ENCODE measurements around the gene LRFN5. TPM values are rescaled to one million over a fixed set of nuclear protein-coding genes. Genes with fewer than 3 reads are reported as not detected.
"Not testable (repeated sequence)": the region's sequence is repeated elsewhere in the genome, so short reads cannot be mapped to it uniquely, and the experiment has no call there.

LRFN5 gene
- total RNA-seq, 1 experiment from 2014 or later = not detected

DNA sequence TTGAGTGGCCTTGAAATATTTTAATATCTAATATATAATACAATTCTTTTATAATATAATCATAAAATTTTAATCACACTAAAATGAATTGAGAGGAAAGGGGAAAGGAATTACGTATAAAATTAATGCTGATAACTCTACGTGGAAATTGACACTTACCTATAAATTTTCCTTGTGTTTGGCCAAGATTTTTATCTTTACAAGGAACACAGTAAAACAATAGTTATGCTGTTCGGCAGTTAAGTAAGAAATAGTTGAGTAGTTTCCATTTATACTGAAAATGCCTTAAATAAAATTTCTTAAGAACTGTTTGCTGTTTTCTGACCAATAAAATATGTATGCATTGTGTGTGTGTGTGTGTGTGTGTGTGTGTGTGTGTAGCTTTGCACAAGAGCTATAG is 294.4 kb downstream of the LRFN5 start:
- Histone ChIP-seq H3K9me2 (ENCODE audit: insufficient read depth) (no peaks in the 10 kb centered on the region), H3K4me1 (ENCODE audit: control insufficient read depth in 1 of 2, insufficient read depth in 2 of 2, low read length in 2 of 2) (no peaks in the 10 kb centered on the region), H4K20me1 (ENCODE audit: insufficient read depth) (no peaks in the 10 kb centered on the region), H3K4me3 (replicated peaks in 1 of 2; ENCODE audit: low read depth in 1 of 2, low read length in 2 of 2) (no peak overlapping the region), H3K27ac (ENCODE audit: low read depth, low read length) (no peak overlapping the region), H3K4me2 (ENCODE audit: low read length) (no peak overlapping the region), H3K36me3 (ENCODE audit: control insufficient read depth in 1 of 2, insufficient read depth in 2 of 2, low read length in 2 of 2) (no peaks in the 10 kb centered on the region), H3K9me3 (ENCODE audit: control insufficient read depth in 1 of 2, insufficient read depth in 1 of 2, low read depth in 1 of 2, low read length in 2 of 2) (no peaks in the 10 kb centered on the region), H3K27me3 (ENCODE audit: insufficient read depth, low read length) (no peaks in the 10 kb centered on the region), H3K9ac (ENCODE audit: low read length) (no peak overlapping the region), H3K79me2 (ENCODE audit: insufficient read depth, low read length) (no peaks in the 10 kb centered on the region), H2AFZ (ENCODE audit: low read depth, low read length, poor library complexity, severe bottlenecking) (no peak overlapping the region)
- intact Hi-C loops (cut with micrococcal nuclease) = no loop called here
- RAD21 ChIA-PET (ENCODE audit: low non-redundant PET in 1 of 2, low total read pairs in 2 of 2, uncharacterized antibody in 2 of 2, unreplicated experiment in 2 of 2) = no interaction called here
- POLR2A ChIA-PET = no interaction called here
- TF ChIP-seq, protein P1, sequence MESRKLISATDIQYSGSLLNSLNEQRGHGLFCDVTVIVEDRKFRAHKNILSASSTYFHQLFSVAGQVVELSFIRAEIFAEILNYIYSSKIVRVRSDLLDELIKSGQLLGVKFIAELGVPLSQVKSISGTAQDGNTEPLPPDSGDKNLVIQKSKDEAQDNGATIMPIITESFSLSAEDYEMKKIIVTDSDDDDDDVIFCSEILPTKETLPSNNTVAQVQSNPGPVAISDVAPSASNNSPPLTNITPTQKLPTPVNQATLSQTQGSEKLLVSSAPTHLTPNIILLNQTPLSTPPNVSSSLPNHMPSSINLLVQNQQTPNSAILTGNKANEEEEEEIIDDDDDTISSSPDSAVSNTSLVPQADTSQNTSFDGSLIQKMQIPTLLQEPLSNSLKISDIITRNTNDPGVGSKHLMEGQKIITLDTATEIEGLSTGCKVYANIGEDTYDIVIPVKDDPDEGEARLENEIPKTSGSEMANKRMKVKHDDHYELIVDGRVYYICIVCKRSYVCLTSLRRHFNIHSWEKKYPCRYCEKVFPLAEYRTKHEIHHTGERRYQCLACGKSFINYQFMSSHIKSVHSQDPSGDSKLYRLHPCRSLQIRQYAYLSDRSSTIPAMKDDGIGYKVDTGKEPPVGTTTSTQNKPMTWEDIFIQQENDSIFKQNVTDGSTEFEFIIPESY (IDR thresholded peaks at IDR 0.05; ENCODE audit: extremely low read depth, insufficient replicate concordance, low read length) = no peak
- ATAC-seq (no peak), DNase-seq (ENCODE audit: low read depth, low spot score) (no peak)
- CTCF ChIA-PET = no interaction called here
- BruUV-seq (replicated peaks) = no TSS peak

DNA sequence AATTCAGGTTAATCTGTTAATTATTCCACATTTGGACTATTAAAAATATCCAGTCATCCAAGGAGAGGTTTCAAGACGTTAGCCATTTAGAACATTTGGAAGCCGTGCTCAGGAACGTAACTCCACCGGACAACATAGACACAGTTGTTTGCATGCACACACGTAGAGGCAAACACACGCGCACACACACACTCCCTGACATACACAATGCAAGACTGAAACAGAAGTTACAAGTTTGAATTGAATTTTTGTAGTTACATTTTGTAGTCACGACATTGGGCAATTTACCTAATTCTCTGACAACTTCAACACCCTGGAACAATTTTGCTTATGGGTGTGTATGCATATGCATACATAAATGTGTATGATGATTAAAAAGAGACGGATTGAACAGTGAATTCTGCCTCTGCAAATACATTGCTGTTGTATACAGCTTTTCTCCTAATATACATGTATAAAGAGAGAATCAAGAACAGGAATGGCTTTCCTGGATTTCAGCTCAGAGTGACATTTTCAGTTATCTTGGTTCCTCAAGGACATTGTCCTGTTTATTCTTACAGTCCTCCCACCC is 298.8 kb downstream of the LRFN5 start:
- POLR2A ChIA-PET = no interaction called here
- Histone ChIP-seq H3K27ac (ENCODE audit: low read depth, low read length) (no peak overlapping the region), H3K9ac (ENCODE audit: low read length) (no peak overlapping the region), H3K4me1 (ENCODE audit: control insufficient read depth in 1 of 2, insufficient read depth in 2 of 2, low read length in 2 of 2) (no peaks in the 10 kb centered on the region), H3K9me2 (ENCODE audit: insufficient read depth) (no peaks in the 10 kb centered on the region), H3K9me3 (ENCODE audit: control insufficient read depth in 1 of 2, insufficient read depth in 1 of 2, low read depth in 1 of 2, low read length in 2 of 2) (no peaks in the 10 kb centered on the region), H4K20me1 (ENCODE audit: insufficient read depth) (no peaks in the 10 kb centered on the region), H3K79me2 (ENCODE audit: insufficient read depth, low read length) (no peaks in the 10 kb centered on the region), H3K4me3 (replicated peaks in 1 of 2; ENCODE audit: low read depth in 1 of 2, low read length in 2 of 2) (no peak overlapping the region), H2AFZ (ENCODE audit: low read depth, low read length, poor library complexity, severe bottlenecking) (no peak overlapping the region), H3K27me3 (ENCODE audit: insufficient read depth, low read length) (no peaks in the 10 kb centered on the region), H3K36me3 (ENCODE audit: control insufficient read depth in 1 of 2, insufficient read depth in 2 of 2, low read length in 2 of 2) (no peaks in the 10 kb centered on the region), H3K4me2 (ENCODE audit: low read length) (no peak overlapping the region)
- RAD21 ChIA-PET (ENCODE audit: low non-redundant PET in 1 of 2, low total read pairs in 2 of 2, uncharacterized antibody in 2 of 2, unreplicated experiment in 2 of 2) = no interaction called here
- DNase-seq (ENCODE audit: low read depth, low spot score) (no peak), ATAC-seq (no peak)
- TF ChIP-seq, protein P1 (IDR thresholded peaks at IDR 0.05; ENCODE audit: extremely low read depth, insufficient replicate concordance, low read length) = no peak
- no peak for TF ChIP-seq CEBPB (IDR thresholded peaks at IDR 0.05; ENCODE audit: low read depth)
- intact Hi-C loops (cut with micrococcal nuclease) = no loop called here
- CTCF ChIA-PET = no interaction called here
- BruUV-seq (replicated peaks) = no TSS peak

DNA sequence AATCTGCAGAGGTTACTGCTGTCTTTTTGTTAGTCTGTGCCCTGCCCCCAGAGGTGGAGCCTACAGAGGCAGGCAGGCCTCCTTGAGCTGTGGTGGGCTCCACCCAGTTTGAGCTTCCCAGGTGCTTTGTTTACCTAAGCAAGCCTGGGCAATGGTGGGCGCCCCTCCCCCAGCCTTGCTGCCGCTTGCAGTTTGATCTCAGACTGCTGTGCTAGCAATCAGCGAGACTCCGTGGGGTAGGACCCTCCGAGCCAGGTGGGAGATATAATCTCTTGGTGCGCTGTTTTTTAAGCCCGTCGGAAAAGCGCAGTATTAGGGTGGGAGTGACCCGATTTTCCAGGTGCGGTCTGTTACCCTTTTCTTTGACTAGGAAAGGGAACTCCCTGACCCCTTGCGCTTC is 304.5 kb downstream of the LRFN5 start:
- H3K9me3 ChIP-seq (ENCODE audit: control insufficient read depth in 1 of 2, insufficient read depth in 1 of 2, low read depth in 1 of 2, low read length in 2 of 2); CTCF ChIA-PET; RAD21 ChIA-PET (ENCODE audit: low non-redundant PET in 1 of 2, low total read pairs in 2 of 2, uncharacterized antibody in 2 of 2, unreplicated experiment in 2 of 2); DNase-seq (ENCODE audit: low read depth, low spot score); H3K27me3 ChIP-seq (ENCODE audit: insufficient read depth, low read length); H2AFZ ChIP-seq (ENCODE audit: low read depth, low read length, poor library complexity, severe bottlenecking); H3K4me3 ChIP-seq (replicated peaks in 1 of 2; ENCODE audit: low read depth in 1 of 2, low read length in 2 of 2); H3K4me1 ChIP-seq (ENCODE audit: control insufficient read depth in 1 of 2, insufficient read depth in 2 of 2, low read length in 2 of 2); BruUV-seq (replicated peaks); H3K79me2 ChIP-seq (ENCODE audit: insufficient read depth, low read length); H3K27ac ChIP-seq (ENCODE audit: low read depth, low read length); H4K20me1 ChIP-seq (ENCODE audit: insufficient read depth); H3K36me3 ChIP-seq (ENCODE audit: control insufficient read depth in 1 of 2, insufficient read depth in 2 of 2, low read length in 2 of 2); H3K4me2 ChIP-seq (ENCODE audit: low read length); ATAC-seq; intact Hi-C loops (cut with micrococcal nuclease); H3K9me2 ChIP-seq (ENCODE audit: insufficient read depth); H3K9ac ChIP-seq (ENCODE audit: low read length); POLR2A ChIA-PET: not testable (repeated sequence)

Measured in HCT116 (cell line).